Upper lobe of left lung (tissue), 6 donors: ENCODE data around the gene KCNH3. TPM values are rescaled to one million over a fixed set of nuclear protein-coding genes. Genes with fewer than 3 reads are reported as not detected.

ENCODE experiments used
- ATAC-seq, 2 donors: fragments of 200-7000 bp; cut with Tn5 transposase; one replicate each; pipeline ENCODE4 v1.9.1; 2022; ENCODE audit warnings: mild to moderate bottlenecking in 2 of 2, moderate library complexity in 2 of 2; ENCODE audit not compliant: low FRiP score in 2 of 2
- DNase-seq, 2 donors: peaks; one replicate each; pipeline ENCODE4 v3.0.0-alpha.2; 2019 to 2020
- H3K27ac ChIP-seq, 4 donors: fragments of 200-600 bp; sonication (generic); one replicate each; pipeline ENCODE4 v1.5.1; 2016 to 2019
- H3K27me3 ChIP-seq, 4 donors: fragments of 200-600 bp; sonication (generic); one replicate each; pipeline ENCODE4 v1.5.1; 2017 to 2019
- H3K36me3 ChIP-seq, 4 donors: fragments of 200-600 bp; sonication (generic); one replicate each; pipeline ENCODE4 v1.5.1; 2016 to 2019
- H3K4me1 ChIP-seq, 4 donors: fragments of 200-600 bp; sonication (generic); one replicate each; pipeline ENCODE4 v1.5.1; 2018 to 2019
- H3K4me3 ChIP-seq, 4 donors: fragments of 200-600 bp; sonication (generic); one replicate each; pipeline ENCODE4 v1.5.1; 2017 to 2019; ENCODE audit warnings: mild to moderate bottlenecking in 2 of 4, moderate library complexity in 1 of 4
- H3K9me3 ChIP-seq, 4 donors: fragments of 200-600 bp; sonication (generic); one replicate each; pipeline ENCODE4 v1.5.1; 2018 to 2019
- EP300 ChIP-seq, 4 donors: sonication (generic); formaldehyde crosslinking; IDR thresholded peaks; one replicate each; pipeline ENCODE4 v1.5.1; 2017; ENCODE audit warnings: antibody characterized with exemption in 4 of 4, control low read depth in 2 of 4
- POLR2A ChIP-seq, 4 donors: fragments of 450-650 bp; IDR thresholded peaks; one replicate each; pipeline ENCODE4 v1.5.1; 2016 to 2017; ENCODE audit warnings: antibody characterized with exemption in 4 of 4, mild to moderate bottlenecking in 2 of 4
- POLR2AphosphoS5 ChIP-seq, 2 donors: sonication (generic); formaldehyde crosslinking; IDR thresholded peaks; one replicate each; pipeline ENCODE4 v1.5.1; 2017; ENCODE audit warnings: antibody characterized with exemption in 2 of 2
- WGBS, 2 donors: methylation state at CpG; one replicate each; pipeline ENCODE4 v1.1.5; 2017 to 2018; 5-methylcytosine and 5-hydroxymethylcytosine counted together
- total RNA-seq, 6 donors: library from RNA; depleted of rRNA in 4 of 6; stranded (reverse); fragments of >200 nt in 4 of 6; gene quantifications; one replicate each; pipeline versions ENCODE4 v1.1.0 to v1.2.1, GENCODE V29; 2016 to 2021
- TF ChIP-seq, protein P1 (sequence below), 6 experiments: fragments of 450-650 bp in 4 of 6; fragments of 200-600 bp in 2 of 6; sonication (generic) in 2 of 6; IDR thresholded peaks; one replicate each; pipeline ENCODE4 v1.5.1; 2016 to 2019; ENCODE audit warnings: antibody characterized with exemption in 6 of 6
- donor health status: DM: no; HTN: no; CAD: no; lungs with moderate emphysema.
- donor health status: DM: no; HTN: yes; CAD: no; lungs with severe emphysema.

Gene KCNH3
- total RNA-seq, 6 donors from 2014 or later: 0.37 to 19.9 (median 2.5) TPM

DNA sequence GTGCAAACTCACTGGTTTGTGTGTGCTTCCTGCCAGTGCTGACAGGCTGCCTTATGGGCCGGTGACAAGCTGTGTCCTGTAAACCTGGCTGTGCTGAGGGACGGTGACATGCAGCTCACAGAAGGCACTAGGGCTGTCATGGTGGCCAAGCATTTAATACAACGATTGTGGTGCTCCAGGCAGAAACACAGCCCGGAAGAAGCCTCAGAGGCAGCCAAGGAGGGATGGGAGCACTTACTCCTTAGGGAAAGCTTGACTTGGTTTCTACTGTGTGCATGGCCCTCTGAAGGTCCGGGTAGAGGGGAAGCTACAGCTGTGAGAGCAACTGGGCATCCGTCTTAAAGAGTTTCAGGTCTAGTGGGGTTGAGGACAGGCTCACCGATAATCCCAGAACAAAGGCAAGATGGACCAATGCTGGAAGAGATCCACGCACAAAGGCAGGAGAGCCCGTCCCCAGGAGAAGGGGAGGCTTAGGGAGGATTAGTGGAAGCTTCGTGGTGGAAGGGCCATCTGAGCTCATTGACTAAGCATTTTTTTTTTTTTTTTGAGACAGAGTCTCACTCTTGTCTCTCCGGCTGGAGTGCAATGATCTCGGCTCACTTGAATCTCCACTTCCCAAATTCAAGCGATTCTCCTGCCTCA is 39.8 kb downstream of the KCNH3 start:
- WGBS, 2 donors: 91 to 94% methylated on average over 7 to 13 of the region's 13 CpGs
- ATAC-seq: no peak
- Histone ChIP-seq H3K27me3 (no peaks in the 10 kb centered on the region), H3K4me3 (no peak overlapping the region), H3K36me3 (peaks cover 0 to 8% (median 4%) of the 10 kb centered on the region in 4 donors), H3K9me3 (no peaks in the 10 kb centered on the region), H3K27ac (no peak overlapping the region), H3K4me1 (peaks cover 0 to 8% (median 2%) of the 10 kb centered on the region in 4 donors)
- no peak for DNase-seq
- TF ChIP-seq EP300 (IDR thresholded peaks at IDR 0.05): no peak
- no peak for TF ChIP-seq POLR2A (IDR thresholded peaks at IDR 0.05)
- TF ChIP-seq, protein P1, sequence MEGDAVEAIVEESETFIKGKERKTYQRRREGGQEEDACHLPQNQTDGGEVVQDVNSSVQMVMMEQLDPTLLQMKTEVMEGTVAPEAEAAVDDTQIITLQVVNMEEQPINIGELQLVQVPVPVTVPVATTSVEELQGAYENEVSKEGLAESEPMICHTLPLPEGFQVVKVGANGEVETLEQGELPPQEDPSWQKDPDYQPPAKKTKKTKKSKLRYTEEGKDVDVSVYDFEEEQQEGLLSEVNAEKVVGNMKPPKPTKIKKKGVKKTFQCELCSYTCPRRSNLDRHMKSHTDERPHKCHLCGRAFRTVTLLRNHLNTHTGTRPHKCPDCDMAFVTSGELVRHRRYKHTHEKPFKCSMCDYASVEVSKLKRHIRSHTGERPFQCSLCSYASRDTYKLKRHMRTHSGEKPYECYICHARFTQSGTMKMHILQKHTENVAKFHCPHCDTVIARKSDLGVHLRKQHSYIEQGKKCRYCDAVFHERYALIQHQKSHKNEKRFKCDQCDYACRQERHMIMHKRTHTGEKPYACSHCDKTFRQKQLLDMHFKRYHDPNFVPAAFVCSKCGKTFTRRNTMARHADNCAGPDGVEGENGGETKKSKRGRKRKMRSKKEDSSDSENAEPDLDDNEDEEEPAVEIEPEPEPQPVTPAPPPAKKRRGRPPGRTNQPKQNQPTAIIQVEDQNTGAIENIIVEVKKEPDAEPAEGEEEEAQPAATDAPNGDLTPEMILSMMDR (IDR thresholded peaks at IDR 0.05): no peak
- TF ChIP-seq POLR2AphosphoS5 (IDR thresholded peaks at IDR 0.05): no peak

DNA sequence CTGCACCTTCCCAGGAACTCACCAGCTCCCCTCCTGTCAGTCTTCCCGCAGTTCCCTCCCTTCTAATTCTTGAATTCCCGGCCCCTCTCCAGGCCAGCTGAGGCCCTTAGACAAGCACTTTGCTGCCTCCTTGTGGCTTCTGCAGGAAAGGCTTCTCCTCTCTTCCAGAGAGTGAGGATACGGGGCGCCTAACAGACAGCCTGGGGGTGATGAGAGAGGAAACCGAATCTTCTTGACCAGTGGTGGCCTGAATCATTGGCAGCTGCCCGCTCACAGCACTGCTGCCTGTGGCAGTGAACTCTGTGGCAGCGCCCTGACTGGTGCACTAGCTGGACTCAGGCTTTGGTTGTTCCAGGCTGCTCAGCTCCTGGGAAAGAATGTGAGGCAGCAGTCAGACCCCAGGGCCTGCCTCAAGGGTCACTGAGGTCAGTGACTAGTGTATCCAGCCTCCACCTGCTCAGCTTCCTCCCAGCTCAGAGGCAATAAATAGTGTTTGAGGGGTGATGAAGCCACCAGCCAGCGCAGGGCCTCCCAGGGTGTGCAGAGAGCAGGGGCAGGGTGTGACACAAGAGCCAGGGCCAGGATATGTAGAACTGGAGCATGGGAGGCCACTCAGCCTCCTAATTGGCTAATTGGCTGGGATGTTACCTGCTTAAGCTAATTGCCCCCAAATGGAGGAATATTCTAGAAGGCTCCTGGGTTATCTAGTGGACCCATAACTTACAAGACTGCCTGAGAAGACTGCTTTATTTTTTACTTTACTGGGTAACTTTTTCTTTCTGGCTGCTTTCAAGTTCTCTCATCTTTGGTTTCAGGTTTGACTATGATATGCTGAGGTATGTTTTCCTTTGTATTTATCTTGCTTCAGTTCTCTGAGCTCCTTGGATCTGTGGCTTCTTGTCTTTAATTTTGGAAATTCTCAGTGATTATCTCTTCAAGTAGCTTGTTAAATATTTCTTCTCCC is 42.0 kb downstream of the KCNH3 start:
- no peaks in the 10 kb centered on the region for H3K27me3 ChIP-seq
- TF ChIP-seq POLR2AphosphoS5 (IDR thresholded peaks at IDR 0.05): no peak
- TF ChIP-seq, protein P1 (IDR thresholded peaks at IDR 0.05): peak; percentile 60 to 79 (median 70)
- DNase-seq: peak in 1 of 2 donors; percentile 75
- ATAC-seq: peak; percentile 68 to 85
- peaks cover 0 to 5% (median 3%) of the 10 kb centered on the region in 4 donors for H3K36me3 ChIP-seq
- H3K27ac ChIP-seq: no peak overlapping the region
- no peak overlapping the region for H3K4me3 ChIP-seq
- no peaks in the 10 kb centered on the region for H3K9me3 ChIP-seq
- 31 to 43% methylated on average over 6 to 8 of the region's 8 CpGs for WGBS, 2 donors
- H3K4me1 ChIP-seq: peaks cover 0 to 8% (median 2%) of the 10 kb centered on the region in 4 donors

DNA sequence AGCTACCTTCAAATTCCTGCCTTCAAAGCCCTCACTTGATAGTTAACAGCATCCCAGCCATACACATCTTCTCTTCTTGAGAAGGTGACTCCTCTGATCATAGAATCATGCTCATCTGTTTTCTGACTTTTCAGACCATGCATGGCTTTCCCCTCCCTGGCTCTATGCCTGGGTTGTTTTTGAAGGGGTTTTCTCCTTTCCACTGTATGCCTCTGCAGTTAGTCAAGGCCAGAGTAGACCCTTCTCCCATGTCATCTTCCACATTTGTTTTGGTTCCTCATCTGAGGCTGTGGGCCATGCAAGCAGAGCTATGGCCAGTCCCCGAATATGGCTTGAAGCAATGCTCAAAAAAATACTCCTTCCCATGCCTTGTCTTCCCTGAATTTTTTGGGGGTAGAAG is 43.4 kb downstream of the KCNH3 start:
- no peak for ATAC-seq
- Histone ChIP-seq H3K27ac (no peak overlapping the region), H3K4me1 (peaks cover 0 to 8% (median 2%) of the 10 kb centered on the region in 4 donors), H3K9me3 (no peaks in the 10 kb centered on the region), H3K27me3 (no peaks in the 10 kb centered on the region), H3K4me3 (no peak overlapping the region), H3K36me3 (peaks cover 0 to 5% (median 2%) of the 10 kb centered on the region in 4 donors)
- WGBS, 2 donors: 90 to 94% methylated on average over 1 of the region's 1 CpG
- no peak for TF ChIP-seq POLR2A (IDR thresholded peaks at IDR 0.05)
- no peak for TF ChIP-seq EP300 (IDR thresholded peaks at IDR 0.05)
- TF ChIP-seq, protein P1 (IDR thresholded peaks at IDR 0.05): no peak
- TF ChIP-seq POLR2AphosphoS5 (IDR thresholded peaks at IDR 0.05): no peak
- DNase-seq: no peak

DNA sequence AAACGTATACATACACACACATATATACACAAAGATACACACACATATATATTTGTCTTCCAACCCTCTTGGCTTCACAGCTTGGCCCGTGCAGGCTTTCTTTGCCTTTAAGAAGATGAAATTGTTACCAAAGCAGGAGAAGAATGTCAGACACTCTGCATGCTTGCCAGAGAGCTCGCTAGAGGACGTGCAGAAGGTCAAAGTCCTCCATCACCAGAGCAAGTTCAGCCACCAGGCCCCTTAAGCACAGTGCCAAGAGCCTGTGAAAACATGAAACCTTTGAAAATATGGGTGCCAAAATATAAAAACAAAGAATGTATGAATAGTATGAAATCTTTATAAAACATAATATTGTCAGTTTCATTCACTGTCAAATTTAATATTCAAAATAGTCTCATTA is 44.0 kb downstream of the KCNH3 start:
- ATAC-seq (no peak), DNase-seq (no peak)
- Histone ChIP-seq H3K4me1 (peaks cover 0 to 8% (median 2%) of the 10 kb centered on the region in 4 donors), H3K27ac (no peak overlapping the region), H3K9me3 (no peaks in the 10 kb centered on the region), H3K27me3 (no peaks in the 10 kb centered on the region), H3K36me3 (peaks cover 0 to 5% (median 2%) of the 10 kb centered on the region in 4 donors), H3K4me3 (no peak overlapping the region)
- 55 to 62% methylated on average over 4 of the region's 4 CpGs for WGBS, 2 donors
- no peak for TF ChIP-seq EP300 (IDR thresholded peaks at IDR 0.05)
- TF ChIP-seq POLR2AphosphoS5 (IDR thresholded peaks at IDR 0.05): no peak
- TF ChIP-seq POLR2A (IDR thresholded peaks at IDR 0.05): no peak
- TF ChIP-seq, protein P1 (IDR thresholded peaks at IDR 0.05): no peak
